Non-pigmented ciliary epithelial cell (primary cell): ENCODE data around the gene MGMT.

Experiments used
- DNase-seq: peaks from one replicate; pipeline ENCODE4 v3.0.0-alpha.2; 2010; ENCODE audit warnings: low read depth

Gene MGMT

GRCh38 chr10:129712000-129712399 lies 245.0 kb downstream of the MGMT start:
- no peak for DNase-seq

GRCh38 chr10:129713659-129714265 lies 246.7 kb downstream of the MGMT start:
- DNase-seq, result no peak

DNA sequence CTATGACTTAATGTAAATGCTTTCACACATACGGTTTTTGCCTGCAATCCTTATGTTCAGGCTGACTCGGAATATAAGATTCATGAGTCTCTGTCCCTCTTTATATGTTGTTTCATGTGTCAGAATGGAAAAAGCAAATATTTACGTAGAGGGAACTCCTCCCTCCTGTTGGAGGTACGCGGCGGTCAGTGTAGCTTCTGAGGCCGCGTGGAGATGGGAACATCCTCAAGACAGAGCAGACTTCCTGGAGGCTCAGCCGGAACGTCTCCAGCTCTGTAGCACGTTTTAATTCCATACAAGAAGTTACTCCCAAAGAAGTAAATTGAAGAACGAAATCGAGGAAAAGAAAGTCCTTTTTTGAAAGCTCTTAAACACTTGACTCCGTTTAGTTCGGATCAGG lies 248.8 kb downstream of the MGMT start:
- DNase-seq, result no peak

- no peak for DNase-seq
These were observed 249.2 kb downstream of the MGMT start for GRCh38 chr10:129716211-129716681.

DNA sequence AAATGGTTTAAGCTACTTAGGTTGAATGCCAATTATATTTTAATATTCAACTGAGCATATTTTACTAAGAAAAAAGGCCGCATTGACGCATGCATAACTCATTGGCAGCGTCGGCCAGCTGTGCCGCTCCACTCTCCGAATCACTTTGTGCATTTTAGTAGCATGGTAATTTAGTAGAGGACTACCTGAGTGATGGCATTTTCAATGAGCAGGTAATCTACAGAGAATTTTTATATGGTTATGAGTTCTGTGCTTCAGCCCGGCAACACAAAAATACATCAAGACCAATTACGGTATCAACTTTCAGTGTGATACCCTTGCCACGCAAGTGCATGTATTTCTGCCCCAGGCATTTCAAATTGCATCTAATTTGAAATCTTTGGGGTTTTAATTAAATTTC lies 249.8 kb downstream of the MGMT start:
- no peak for DNase-seq

- no peak for DNase-seq
These were observed 250.9 kb downstream of the MGMT start for GRCh38 chr10:129717816-129718547.

- DNase-seq, result no peak
These were observed 251.7 kb downstream of the MGMT start for GRCh38 chr10:129718548-129719414.

GRCh38 chr10:129719415-129719739 lies 252.3 kb downstream of the MGMT start:
- no peak for DNase-seq

DNA sequence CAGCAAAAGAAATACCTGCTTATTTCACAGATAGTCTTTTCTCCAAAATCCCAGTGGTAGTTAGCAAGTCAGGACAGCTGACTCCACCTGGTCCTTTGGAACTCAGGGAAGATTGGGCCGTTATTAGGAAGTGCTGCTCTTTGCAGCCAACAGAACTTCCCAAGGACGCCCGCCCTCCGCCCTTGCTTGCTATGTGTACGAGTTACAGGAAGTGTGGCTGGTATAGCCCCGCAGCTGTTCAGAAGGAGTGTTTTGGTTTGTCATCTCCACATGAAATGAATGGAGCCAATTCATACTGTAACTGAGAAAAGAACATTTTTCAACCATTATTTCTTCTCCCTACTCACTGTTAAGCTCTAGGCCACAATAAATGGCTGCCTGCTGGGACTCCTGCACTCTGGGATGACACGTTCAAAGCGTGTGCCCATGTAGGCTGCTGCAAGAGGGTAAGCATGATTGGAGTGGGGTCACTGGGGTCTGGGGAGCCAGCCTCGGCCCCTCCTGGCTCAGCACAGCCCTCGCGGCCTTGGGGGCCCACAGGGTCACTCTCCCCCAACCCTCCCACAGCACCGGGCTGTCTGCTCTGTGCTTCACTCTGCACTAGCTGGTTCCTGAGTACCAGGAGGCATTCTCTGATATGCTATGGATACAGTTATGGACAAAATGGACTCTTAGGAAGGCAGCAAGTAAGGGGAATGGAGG lies 253.0 kb downstream of the MGMT start:
- no peak for DNase-seq

GRCh38 chr10:129725011-129725410 lies 258.0 kb downstream of the MGMT start:
- DNase-seq, result no peak

DNA sequence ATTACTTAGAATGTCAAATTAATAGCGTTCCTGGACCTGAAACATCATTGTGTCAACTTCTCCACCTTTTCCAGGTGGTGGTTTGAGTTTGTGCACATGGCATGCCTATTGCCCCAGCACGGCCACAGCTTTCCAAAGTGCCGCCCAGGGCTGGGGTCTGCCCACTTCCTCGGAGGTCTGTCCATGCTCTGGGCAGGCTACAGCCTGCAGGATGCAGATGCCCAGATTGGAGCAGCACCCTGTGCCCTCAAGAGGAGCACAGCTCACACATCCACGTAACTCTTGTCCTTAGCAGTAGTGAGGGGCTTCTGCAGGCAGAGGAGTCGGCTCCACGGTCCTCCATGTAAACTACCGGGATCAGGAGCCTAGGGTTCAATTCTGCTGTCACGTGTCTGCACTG lies 258.4 kb downstream of the MGMT start:
- DNase-seq, result no peak

DNA sequence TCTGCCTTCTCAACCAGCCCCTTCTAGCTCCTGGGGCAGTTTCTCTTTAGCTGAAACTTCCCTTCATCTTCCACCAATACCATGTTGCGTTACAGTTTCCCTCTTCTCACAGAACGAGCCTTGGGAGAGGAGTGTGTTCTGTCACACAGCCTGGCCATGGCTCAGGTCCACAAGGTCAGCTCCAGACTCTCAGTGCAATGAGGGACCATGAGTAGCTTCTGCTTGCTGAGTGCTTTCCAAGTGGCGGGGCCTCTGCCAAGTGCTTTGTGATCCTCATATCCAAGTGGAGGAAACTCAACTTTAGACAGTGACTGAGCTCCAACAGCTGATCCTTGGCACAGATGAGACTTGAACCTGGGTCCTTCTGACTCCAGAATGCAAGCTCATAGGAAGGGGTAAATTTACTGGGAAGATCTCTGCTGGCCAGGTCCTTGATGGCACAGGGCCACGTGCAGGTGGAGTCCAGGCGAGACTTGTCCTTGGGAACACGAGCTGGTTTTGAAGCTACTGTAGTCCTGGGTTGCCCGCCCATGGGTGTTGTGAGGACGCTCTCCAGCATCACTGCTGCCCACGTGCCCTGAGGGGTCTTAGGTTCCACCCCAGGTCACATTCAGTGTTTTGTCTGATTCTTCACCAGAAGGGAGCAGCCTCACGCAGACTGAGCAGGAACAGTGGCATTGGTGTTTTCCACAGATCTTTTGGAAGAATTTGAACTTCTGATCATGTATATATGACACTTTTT lies 259.0 kb downstream of the MGMT start:
- no peak for DNase-seq

DNA sequence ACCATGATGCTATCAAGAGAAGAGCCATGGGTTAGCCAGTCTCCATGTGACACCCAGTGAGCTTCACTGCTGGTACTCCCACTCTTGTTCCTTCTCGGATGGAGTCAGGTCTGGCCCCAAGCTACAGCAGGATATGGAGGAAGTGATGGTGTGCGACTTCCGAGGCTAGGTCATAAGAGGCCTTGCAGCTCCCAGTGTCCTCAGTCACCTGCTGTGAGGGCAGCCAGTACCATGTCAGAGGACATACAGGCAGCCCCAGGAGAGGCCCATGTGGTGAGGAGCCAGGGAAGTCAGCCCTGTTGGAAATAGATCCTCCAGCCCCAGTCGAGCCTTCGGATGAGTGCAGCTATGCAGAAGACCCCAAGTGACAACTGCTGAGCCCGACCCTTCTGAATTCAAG lies 260.0 kb downstream of the MGMT start:
- no peak for DNase-seq

DNA sequence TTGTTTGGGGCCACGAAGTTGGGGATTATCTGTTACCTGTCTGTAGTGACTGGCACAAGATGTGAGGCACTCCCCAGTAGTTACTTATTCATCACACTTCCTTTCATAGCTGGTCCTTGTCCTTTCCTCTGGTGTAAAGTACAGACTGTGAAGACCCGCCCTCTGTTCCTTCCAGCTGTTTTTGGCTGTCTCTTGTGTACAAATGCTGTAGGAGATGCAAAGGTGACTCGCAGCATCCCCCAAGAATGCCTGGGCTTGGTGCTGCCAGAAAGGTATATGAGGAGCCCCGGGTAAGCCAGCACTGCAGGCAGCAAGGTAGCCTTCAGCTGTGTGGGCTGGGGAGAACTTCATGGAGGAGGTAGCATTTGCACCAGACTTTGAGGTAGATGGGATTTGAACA lies 260.5 kb downstream of the MGMT start:
- DNase-seq, result no peak

GRCh38 chr10:129728246-129728820 lies 261.3 kb downstream of the MGMT start:
- no peak for DNase-seq

DNA sequence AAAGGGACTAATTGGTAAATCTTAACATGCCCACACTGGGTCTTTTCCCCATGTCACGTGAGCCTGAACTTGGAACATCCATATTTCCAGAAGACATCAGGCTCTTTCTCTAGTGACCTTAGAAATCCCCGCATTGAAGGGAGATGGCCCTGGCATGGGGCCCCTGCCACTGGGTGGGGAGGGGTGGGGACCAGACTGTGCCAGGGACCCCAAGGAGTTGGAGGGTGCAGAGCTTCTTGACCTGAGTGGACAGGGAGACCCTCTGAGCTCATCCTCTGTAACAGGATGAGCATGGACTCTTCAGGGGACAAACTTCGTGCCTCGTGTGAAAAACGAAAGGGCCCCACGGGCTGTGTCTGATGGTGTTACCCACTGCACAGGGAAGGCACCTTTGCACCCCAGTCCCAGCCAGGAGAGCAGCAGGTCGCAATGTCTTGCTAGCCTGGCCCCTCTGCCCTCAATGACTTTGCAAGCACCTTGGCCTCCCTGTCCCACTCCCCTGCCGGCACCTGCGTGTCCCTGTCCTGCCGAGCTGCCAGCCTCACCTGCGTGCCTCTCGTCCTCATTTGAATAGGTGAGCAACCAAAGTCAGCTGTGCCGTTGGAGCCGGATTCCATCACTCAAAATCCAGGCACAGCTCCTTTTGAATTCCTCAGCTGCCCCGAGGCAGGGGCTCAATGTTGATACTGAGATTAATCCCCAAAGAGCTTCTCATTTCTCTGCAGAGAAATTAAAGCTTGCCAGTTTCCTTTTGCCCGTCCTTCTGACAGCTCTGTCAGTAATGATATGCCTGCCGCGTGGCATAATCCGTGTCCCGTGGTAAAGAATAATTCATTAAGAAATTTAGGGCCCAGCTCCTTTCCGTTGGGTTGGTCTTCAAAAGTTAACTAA lies 262.1 kb downstream of the MGMT start:
- DNase-seq, result no peak

GRCh38 chr10:129730272-129730992 lies 263.4 kb downstream of the MGMT start:
- no peak for DNase-seq

DNA sequence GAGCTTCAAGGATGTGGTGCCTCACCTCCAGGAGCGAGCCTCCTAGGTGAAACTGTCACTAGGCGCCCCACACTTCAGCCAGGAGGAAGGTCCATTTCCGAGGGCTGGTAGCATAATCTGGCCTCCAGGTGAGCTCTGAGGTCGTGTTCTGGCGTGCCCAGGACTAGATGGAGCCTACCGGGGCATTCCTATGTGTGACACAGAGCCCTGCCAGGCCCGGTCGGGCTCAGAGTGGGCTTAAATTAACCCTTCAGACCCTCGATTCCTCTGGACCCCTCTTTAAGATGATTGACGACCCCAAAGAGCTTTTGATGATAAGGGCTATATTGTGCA lies 263.9 kb downstream of the MGMT start:
- DNase-seq, result no peak

- no peak for DNase-seq
These were observed 273.7 kb downstream of the MGMT start for GRCh38 chr10:129740532-129741279.
